Caco-2 (cell line): ENCODE measurements around the gene KLHL12. TPM values are rescaled to one million over a fixed set of nuclear protein-coding genes. Genes with fewer than 3 reads are reported as not detected.

ENCODE experiments used
- BruUV-seq: library from RNA; stranded (reverse); fragments of 400-500 nt; replicated peaks from 2 replicates; lab custom pipeline; 2021; lab: Mats Ljungman, UMichigan
- CTCF ChIA-PET: fragments of 300-600 bp; sonication (Branson Sonifier 250); formaldehyde crosslinking; loops from one replicate; lab custom pipeline; 2022; ENCODE audit warnings: antibody characterized with exemption; lab: Charles Lee
- POLR2A ChIA-PET: fragments of 300-600 bp; sonication (Branson Sonifier 250); formaldehyde crosslinking; loops from one replicate; lab custom pipeline; 2022; ENCODE audit warnings: antibody characterized with exemption; lab: Charles Lee
- DNase-seq, 2 experiments: peaks; one replicate each; pipeline versions ENCODE4 v3.0.0 to v3.0.0-alpha.2; 2020 to 2022
- H3K27me3 ChIP-seq: replicated peaks from 2 replicates; pipeline ENCODE4 v1.6.0; 2011; ENCODE audit warnings: low read length; ENCODE audit not compliant: control insufficient read depth, insufficient read depth
- H3K36me3 ChIP-seq: 2 replicates; pipeline ENCODE4 v1.5.1; 2011; ENCODE audit warnings: low read length; ENCODE audit not compliant: control insufficient read depth, insufficient read depth
- H3K4me1 ChIP-seq: fragments of 250-450 bp; sonication (Bioruptor Pico); 2 replicates; pipeline ENCODE4 v1.5.1; 2020; ENCODE audit warnings: mild to moderate bottlenecking
- H3K4me3 ChIP-seq: 2 replicates; pipeline ENCODE4 v1.5.1; 2011; ENCODE audit warnings: low read depth, mild to moderate bottlenecking, control low read depth, low read length
- H3K9me3 ChIP-seq: fragments of 250-450 bp; sonication (Bioruptor Pico); 2 replicates; pipeline ENCODE4 v1.5.1; 2020; ENCODE audit warnings: mild to moderate bottlenecking, moderate library complexity
- H3K27ac Mint-ChIP-seq: one replicate; pipeline ENCODE4 v1.8.0; 2022; ENCODE audit warnings: mixed read lengths; ENCODE audit not compliant: unreplicated experiment
- H3K27me3 Mint-ChIP-seq: one replicate; pipeline ENCODE4 v1.8.0; 2022; ENCODE audit warnings: mixed read lengths; ENCODE audit not compliant: insufficient read depth, unreplicated experiment
- H3K36me3 Mint-ChIP-seq: one replicate; pipeline ENCODE4 v1.8.0; 2022; ENCODE audit warnings: mild to moderate bottlenecking, mixed read lengths; ENCODE audit not compliant: insufficient read depth, unreplicated experiment
- H3K4me1 Mint-ChIP-seq: one replicate; pipeline ENCODE4 v1.8.0; 2022; ENCODE audit warnings: low read depth, mixed read lengths; ENCODE audit not compliant: unreplicated experiment
- H3K4me3 Mint-ChIP-seq: one replicate; pipeline ENCODE4 v1.8.0; 2022; ENCODE audit warnings: mild to moderate bottlenecking, moderate library complexity, mixed read lengths; ENCODE audit not compliant: unreplicated experiment
- H3K9me3 Mint-ChIP-seq: one replicate; pipeline ENCODE4 v1.8.0; 2022; ENCODE audit warnings: mixed read lengths; ENCODE audit not compliant: unreplicated experiment
- intact Hi-C: fragments of 100-400 bp; cut with micrococcal nuclease; formaldehyde crosslinking; loops from one replicate; pipeline ENCODE4 v1.10.0; 2022; ENCODE audit not compliant: unreplicated experiment
- total RNA-seq: library from RNA; stranded (reverse); gene quantifications from 2 replicates; pipeline ENCODE4 v1.2.3, GENCODE V29; 2022
- TF ChIP-seq, protein P1 (sequence below), 2 experiments: fragments of 200-600 bp in 1 of 2; IDR thresholded peaks; 1 replicate in 1 of 2; 2 replicates in 1 of 2; pipeline versions ENCODE4 v1.5.1 to v1.8.0; 2011 to 2022; ENCODE audit warnings: antibody characterized with exemption in 1 of 2, control low read depth in 1 of 2, inconsistent platforms in 1 of 2, low read depth in 1 of 2, low read length in 1 of 2, mild to moderate bottlenecking in 1 of 2, moderate library complexity in 1 of 2; ENCODE audit not compliant: insufficient read depth in 1 of 2, severe bottlenecking in 1 of 2, unreplicated experiment in 1 of 2

The KLHL12 gene
- total RNA-seq, 1 experiment from 2014 or later: 23.6 TPM

DNA sequence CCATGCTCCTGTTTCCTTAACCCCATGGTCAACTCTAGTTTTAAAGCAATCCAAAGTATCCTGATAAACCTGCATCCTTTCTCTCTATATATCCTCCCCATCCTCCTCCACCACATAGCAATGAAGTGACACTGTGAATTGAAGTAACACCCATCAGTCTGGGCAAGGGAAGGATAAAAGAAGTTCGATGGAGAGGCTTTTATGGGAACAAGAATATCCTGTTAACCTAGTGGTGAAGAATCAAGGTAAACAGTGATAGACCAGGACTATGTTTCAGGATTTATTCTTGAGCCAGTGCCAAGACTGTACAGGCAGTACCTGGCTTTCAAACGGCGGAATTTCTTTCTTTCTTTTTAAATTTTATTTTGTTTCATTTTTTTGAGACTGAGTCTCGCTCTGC lies 55.7 kb downstream of the KLHL12 start:
- no peak overlapping the region for H3K4me3 ChIP-seq
- no peaks in the 10 kb centered on the region for H3K27me3 ChIP-seq
- TF ChIP-seq, protein P1, sequence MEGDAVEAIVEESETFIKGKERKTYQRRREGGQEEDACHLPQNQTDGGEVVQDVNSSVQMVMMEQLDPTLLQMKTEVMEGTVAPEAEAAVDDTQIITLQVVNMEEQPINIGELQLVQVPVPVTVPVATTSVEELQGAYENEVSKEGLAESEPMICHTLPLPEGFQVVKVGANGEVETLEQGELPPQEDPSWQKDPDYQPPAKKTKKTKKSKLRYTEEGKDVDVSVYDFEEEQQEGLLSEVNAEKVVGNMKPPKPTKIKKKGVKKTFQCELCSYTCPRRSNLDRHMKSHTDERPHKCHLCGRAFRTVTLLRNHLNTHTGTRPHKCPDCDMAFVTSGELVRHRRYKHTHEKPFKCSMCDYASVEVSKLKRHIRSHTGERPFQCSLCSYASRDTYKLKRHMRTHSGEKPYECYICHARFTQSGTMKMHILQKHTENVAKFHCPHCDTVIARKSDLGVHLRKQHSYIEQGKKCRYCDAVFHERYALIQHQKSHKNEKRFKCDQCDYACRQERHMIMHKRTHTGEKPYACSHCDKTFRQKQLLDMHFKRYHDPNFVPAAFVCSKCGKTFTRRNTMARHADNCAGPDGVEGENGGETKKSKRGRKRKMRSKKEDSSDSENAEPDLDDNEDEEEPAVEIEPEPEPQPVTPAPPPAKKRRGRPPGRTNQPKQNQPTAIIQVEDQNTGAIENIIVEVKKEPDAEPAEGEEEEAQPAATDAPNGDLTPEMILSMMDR (IDR thresholded peaks at IDR 0.05; ENCODE audit: insufficient read depth in 1 of 2, low read depth in 1 of 2, low read length in 1 of 2, severe bottlenecking in 1 of 2, unreplicated experiment in 1 of 2): no peak
- no peaks in the 10 kb centered on the region for H3K9me3 ChIP-seq
- Mint-ChIP-seq H3K9me3 (no peaks in the 10 kb centered on the region), H3K4me1 (peaks cover 6% of the 10 kb centered on the region), H3K27me3 (no peaks in the 10 kb centered on the region), H3K4me3 (no peak overlapping the region), H3K27ac (no peak overlapping the region), H3K36me3 (peaks cover 5% of the 10 kb centered on the region)
- ChIA-PET POLR2A (interaction anchor here (1.2 kb wide), 1 partner anchor 11 kb away, joined by 3 read pairs; no protein-coding TSS in a partner anchor), CTCF (no interaction called here)
- BruUV-seq: no TSS peak
- intact Hi-C loops: no loop called here
- H3K36me3 ChIP-seq: 0 out of 2 replicates have a peak, but pooled peaks cover 2% of the 10 kb centered on the region
- no peak for DNase-seq
- H3K4me1 ChIP-seq: no peaks in the 10 kb centered on the region

- Mint-ChIP-seq H3K4me1 (peaks cover 28% of the 10 kb centered on the region), H3K4me3 (peak overlapping the region; percentile 97), H3K36me3 (peaks cover 34% of the 10 kb centered on the region), H3K27me3 (no peaks in the 10 kb centered on the region), H3K9me3 (no peaks in the 10 kb centered on the region), H3K27ac (peak overlapping the region; percentile 95)
- no peaks in the 10 kb centered on the region for H3K9me3 ChIP-seq
- H3K36me3 ChIP-seq: no peaks in the 10 kb centered on the region
- H3K4me1 ChIP-seq: peaks cover 53% of the 10 kb centered on the region
- H3K4me3 ChIP-seq: peak overlapping the region; percentile 97
- CTCF ChIA-PET: interaction anchor here (0.9 to 1.2 kb wide), 4 partner anchors 19 to 112 kb away, joined by 3 to 7 read pairs (median 4); partner anchors contain the start of gene RABIF
- POLR2A ChIA-PET: interaction anchor here (0.6 to 1.7 kb wide), 4 partner anchors 26 to 853 kb away, joined by 3 to 7 read pairs (median 3); partner anchors contain the start of genes ELF3, RABIF and TMEM183A
- DNase-seq: peak; percentile 41 to 58
- TF ChIP-seq, protein P1 (IDR thresholded peaks at IDR 0.05; ENCODE audit: insufficient read depth in 1 of 2, low read depth in 1 of 2, low read length in 1 of 2, severe bottlenecking in 1 of 2, unreplicated experiment in 1 of 2): no peak
- no TSS peak for BruUV-seq
- intact Hi-C loops: loop anchor here (5.0 kb wide), 2 partner anchors 111 to 134 kb away; no protein-coding TSS in a partner anchor
- H3K27me3 ChIP-seq: no peaks in the 10 kb centered on the region
These were observed 64.1 kb downstream of the KLHL12 start for GRCh38 chr1:202862679-202863560.

GRCh38 chr1:202861420-202862132 lies 65.5 kb downstream of the KLHL12 start:
- Mint-ChIP-seq H3K27me3 (no peaks in the 10 kb centered on the region), H3K27ac (peak overlapping the region; percentile 95), H3K36me3 (peaks cover 47% of the 10 kb centered on the region), H3K9me3 (no peaks in the 10 kb centered on the region), H3K4me1 (peaks cover 38% of the 10 kb centered on the region), H3K4me3 (peak overlapping the region; percentile 97)
- H3K9me3 ChIP-seq: no peaks in the 10 kb centered on the region
- CTCF ChIA-PET: interaction anchor here (0.6 kb wide), 1 partner anchor 19 kb away, joined by 5 read pairs; no protein-coding TSS in a partner anchor
- BruUV-seq: TSS peak; percentile 78
- peak overlapping the region; percentile 97 for H3K4me3 ChIP-seq
- TF ChIP-seq, protein P1 (IDR thresholded peaks at IDR 0.05; ENCODE audit: insufficient read depth in 1 of 2, low read depth in 1 of 2, low read length in 1 of 2, severe bottlenecking in 1 of 2, unreplicated experiment in 1 of 2): no peak
- POLR2A ChIA-PET: interaction anchor here (0.5 to 2.4 kb wide), 11 partner anchors 9 to 466 kb away, joined by 3 to 15 read pairs (median 7); partner anchors contain the start of genes KDM5B, KLHL12, PCAT6 and RABIF
- peaks cover 2% of the 10 kb centered on the region; the same call in 1 of the 2 replicates for H3K36me3 ChIP-seq
- peak; percentile 96 to 97 for DNase-seq
- no peaks in the 10 kb centered on the region for H3K27me3 ChIP-seq
- intact Hi-C loops: loop anchor here (1.0 to 5.0 kb wide), 5 partner anchors 28 to 136 kb away; partner anchors contain the start of genes ADIPOR1, KLHL12 and RABIF
- peaks cover 62% of the 10 kb centered on the region for H3K4me1 ChIP-seq
